ENCODE data around the gene CLCN6. TPM values are rescaled to one million over a fixed set of nuclear protein-coding genes. Genes with fewer than 3 reads are reported as not detected.

The CLCN6 gene
- total RNA-seq, 4 donors from 2014 or later, result 4.2 to 13.5 (median 9.9) TPM

DNA sequence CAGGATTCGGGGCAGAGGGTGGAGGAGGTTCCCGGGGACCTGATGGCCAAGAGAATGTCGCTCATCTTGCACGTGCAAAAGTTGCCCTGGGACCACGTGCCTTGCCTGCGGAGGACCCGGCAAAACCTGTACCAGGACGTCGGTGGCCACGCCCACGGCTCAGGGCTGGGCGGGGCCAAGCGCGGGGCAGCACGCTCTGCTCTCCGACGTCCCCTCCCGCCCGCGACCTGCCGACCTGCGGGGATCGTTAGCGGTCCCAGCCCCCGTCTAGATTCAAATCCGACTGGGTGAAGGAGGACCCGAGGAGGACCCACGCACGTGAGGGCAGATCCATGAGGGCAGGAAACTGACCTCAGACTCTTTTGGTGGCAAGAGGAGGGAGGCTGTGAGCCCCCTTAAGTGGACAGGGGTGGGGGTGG is 44.0 kb upstream of the CLCN6 start, which contains the start of gene C1orf167:
C1orf167 (plus strand) TSS at position 206 of the 419 bp plus-strand sequence. CDS start 2,208 bp downstream, outside the sequence.
- intact Hi-C loops (cut with DNase I), result no loop called here
- peaks cover 0 to 11% (median 4%) of the 10 kb centered on the region in 3 donors for H3K4me1 ChIP-seq
- no peak for TF ChIP-seq POLR2A (IDR thresholded peaks at IDR 0.05)
- TF ChIP-seq, protein P1, sequence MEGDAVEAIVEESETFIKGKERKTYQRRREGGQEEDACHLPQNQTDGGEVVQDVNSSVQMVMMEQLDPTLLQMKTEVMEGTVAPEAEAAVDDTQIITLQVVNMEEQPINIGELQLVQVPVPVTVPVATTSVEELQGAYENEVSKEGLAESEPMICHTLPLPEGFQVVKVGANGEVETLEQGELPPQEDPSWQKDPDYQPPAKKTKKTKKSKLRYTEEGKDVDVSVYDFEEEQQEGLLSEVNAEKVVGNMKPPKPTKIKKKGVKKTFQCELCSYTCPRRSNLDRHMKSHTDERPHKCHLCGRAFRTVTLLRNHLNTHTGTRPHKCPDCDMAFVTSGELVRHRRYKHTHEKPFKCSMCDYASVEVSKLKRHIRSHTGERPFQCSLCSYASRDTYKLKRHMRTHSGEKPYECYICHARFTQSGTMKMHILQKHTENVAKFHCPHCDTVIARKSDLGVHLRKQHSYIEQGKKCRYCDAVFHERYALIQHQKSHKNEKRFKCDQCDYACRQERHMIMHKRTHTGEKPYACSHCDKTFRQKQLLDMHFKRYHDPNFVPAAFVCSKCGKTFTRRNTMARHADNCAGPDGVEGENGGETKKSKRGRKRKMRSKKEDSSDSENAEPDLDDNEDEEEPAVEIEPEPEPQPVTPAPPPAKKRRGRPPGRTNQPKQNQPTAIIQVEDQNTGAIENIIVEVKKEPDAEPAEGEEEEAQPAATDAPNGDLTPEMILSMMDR (IDR thresholded peaks at IDR 0.05), result no peak
- no peak for DNase-seq
- H3K36me3 ChIP-seq, result no peaks in the 10 kb centered on the region
- H3K27ac ChIP-seq, result no peak within 1 kb of the TSS
- WGBS, 2 donors, result 4 to 24% methylated on average over 5 to 7 of the region's 29 CpGs
- H3K9me3 ChIP-seq, result no peaks in the 10 kb centered on the region
- peaks cover 0 to 52% (median 6%) of the 10 kb centered on the region in 4 donors for H3K27me3 ChIP-seq
- H3K4me3 ChIP-seq, result peak within 1 kb of the TSS in 1 of 4 donors; percentile 25

DNA sequence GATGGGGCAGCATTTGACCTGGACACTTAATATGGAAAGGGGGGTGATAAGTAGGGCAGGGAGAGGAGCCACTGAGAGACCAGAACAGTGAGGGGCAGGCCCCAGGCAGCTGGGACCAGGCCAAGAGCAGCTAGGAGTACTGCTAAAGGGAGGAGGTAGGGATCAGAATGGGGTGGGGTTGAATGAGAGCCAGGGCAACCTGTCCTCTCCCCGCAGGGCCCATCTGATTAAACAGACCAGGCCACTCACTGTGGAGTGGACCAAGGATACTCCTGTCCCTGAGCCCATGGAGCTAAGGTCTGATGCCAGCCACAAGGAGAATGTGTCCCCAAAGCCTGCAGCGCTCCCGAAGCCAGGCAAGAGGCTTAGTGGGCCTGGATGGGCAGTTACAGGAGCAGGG is 41.9 kb upstream of the CLCN6 start:
- intact Hi-C loops (cut with DNase I), result no loop called here
- Histone ChIP-seq H3K4me1 (peaks cover 0 to 11% (median 4%) of the 10 kb centered on the region in 3 donors), H3K9me3 (no peaks in the 10 kb centered on the region), H3K36me3 (no peaks in the 10 kb centered on the region), H3K27me3 (peaks cover 0 to 52% (median 6%) of the 10 kb centered on the region in 4 donors), H3K4me3 (no peak overlapping the region), H3K27ac (no peak overlapping the region)
- WGBS, 2 donors, result 67 to 83% methylated on average over 1 of the region's 3 CpGs
- TF ChIP-seq, protein P1 (IDR thresholded peaks at IDR 0.05), result no peak
- no peak for TF ChIP-seq POLR2A (IDR thresholded peaks at IDR 0.05)
- DNase-seq, result no peak

DNA sequence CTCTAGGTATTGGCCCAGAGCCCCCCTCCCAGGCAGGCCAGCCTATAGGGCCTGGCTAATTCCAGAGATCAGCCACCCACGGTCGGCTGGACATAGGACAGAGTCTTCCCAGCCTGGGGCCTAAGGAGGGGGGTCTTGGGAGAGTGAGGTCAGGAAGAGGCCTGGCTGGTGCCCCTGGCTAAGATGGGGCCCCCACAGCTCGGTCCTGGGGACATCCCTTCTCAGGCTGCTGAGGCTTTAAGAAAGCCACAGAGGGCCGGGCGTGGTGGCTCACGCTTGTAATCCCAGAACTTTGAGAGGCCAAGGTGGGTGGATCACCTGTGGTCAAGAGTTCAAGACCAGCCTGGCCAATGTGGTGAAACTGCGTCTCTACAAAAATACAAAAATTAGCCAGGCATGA is 41.5 kb upstream of the CLCN6 start:
- intact Hi-C loops (cut with DNase I), result no loop called here
- Histone ChIP-seq H3K9me3 (no peaks in the 10 kb centered on the region), H3K36me3 (no peaks in the 10 kb centered on the region), H3K27ac (no peak overlapping the region), H3K27me3 (peaks cover 0 to 52% (median 6%) of the 10 kb centered on the region in 4 donors), H3K4me3 (no peak overlapping the region), H3K4me1 (peaks cover 0 to 11% (median 4%) of the 10 kb centered on the region in 3 donors)
- TF ChIP-seq POLR2A (IDR thresholded peaks at IDR 0.05), result no peak
- TF ChIP-seq, protein P1 (IDR thresholded peaks at IDR 0.05), result no peak
- no peak for DNase-seq
- 40% methylated on average over 1 of the region's 7 CpGs; no CpG with 5 or more reads in 1 of the 2 donors for WGBS, 2 donors

DNA sequence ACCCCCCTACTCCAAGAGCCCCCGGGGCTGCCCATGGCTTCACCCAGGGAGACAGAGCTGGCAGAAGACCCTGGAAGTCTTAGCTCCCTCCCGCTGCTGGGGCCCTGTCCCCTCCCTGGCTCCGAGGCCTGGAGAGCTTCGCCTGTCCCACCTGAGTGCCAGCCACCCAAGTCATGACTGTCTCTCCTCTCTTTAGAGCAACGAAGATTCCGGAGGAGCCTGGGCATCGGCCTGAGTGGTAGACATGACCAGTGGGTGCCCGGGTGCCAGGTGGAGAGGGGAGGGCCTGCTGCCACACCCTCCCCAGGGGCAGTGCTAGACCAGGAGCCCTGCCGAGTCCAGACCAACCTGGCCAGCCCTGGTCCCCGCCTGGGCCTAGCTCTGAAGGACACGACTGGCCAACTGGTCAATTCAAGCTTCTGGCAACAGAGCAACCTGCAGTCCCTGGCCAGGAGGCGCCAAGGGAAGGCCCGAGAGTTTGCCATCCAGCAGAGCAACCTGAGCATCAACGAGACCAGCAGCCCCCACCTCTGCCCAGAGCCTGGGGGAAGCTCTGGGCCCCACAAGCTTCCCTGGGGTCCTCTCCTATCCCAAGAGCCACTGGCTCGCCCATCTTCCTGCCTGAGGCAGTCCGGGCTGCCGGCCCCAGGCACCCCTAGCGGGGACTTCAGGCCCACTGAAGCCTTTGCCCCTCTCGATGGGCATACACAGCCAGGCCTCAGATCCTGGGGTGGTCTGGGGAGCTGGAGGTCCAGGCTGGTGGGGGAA is 40.1 kb upstream of the CLCN6 start:
- Histone ChIP-seq H3K27me3 (peaks cover 0 to 44% (median 6%) of the 10 kb centered on the region in 4 donors), H3K36me3 (no peaks in the 10 kb centered on the region), H3K4me3 (no peak overlapping the region), H3K27ac (no peak overlapping the region), H3K4me1 (peaks cover 0 to 11% (median 4%) of the 10 kb centered on the region in 3 donors), H3K9me3 (no peaks in the 10 kb centered on the region)
- intact Hi-C loops (cut with DNase I), result no loop called here
- WGBS, 2 donors, result 69 to 78% methylated on average over 7 to 15 of the region's 19 CpGs
- TF ChIP-seq POLR2A (IDR thresholded peaks at IDR 0.05), result no peak
- TF ChIP-seq, protein P1 (IDR thresholded peaks at IDR 0.05), result no peak
- no peak for DNase-seq

DNA sequence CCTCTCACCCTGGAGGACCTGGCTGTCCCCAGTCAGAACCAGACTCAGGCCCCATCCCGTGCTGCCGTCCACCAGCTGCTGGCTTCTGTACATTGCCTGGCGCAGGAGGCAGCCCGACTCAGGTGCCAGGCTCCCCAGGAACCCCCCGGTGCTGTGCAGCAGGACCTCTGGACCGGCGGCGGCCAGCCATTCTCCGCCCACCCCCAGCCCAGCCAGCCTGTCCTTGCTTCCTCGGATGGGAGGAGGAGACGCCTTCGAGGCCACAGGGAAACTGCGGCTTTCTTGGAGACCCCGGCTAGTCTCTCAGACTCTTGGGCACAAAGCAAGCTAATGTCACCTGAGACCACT is 39.6 kb upstream of the CLCN6 start:
- no peak for TF ChIP-seq POLR2A (IDR thresholded peaks at IDR 0.05)
- TF ChIP-seq, protein P1 (IDR thresholded peaks at IDR 0.05), result no peak
- intact Hi-C loops (cut with DNase I), result no loop called here
- DNase-seq, result no peak
- Histone ChIP-seq H3K27me3 (peaks cover 0 to 39% (median 6%) of the 10 kb centered on the region in 4 donors), H3K27ac (no peak overlapping the region), H3K9me3 (no peaks in the 10 kb centered on the region), H3K4me3 (no peak overlapping the region), H3K36me3 (no peaks in the 10 kb centered on the region), H3K4me1 (peaks cover 0 to 11% (median 4%) of the 10 kb centered on the region in 3 donors)
- 90% methylated on average over 3 of the region's 14 CpGs; no CpG with 5 or more reads in 1 of the 2 donors for WGBS, 2 donors
